ENCODE data around the gene PYGB.

Gene PYGB

GRCh38 chr20:25300496-25301170 is 52.7 kb downstream of the PYGB start:
- H3K4me3 ChIP-seq (ENCODE audit: low read depth, low read length), result no peak overlapping the region
- in situ Hi-C loops (cut with HindIII; ENCODE audit: low sequenced_read_pairs), result no loop called here
- peak; percentile 23 for TF ChIP-seq CTCF (IDR thresholded peaks at IDR 0.05; ENCODE audit: low read depth, low read length, missing control alignments)
- DNase-seq (ENCODE audit: low read depth), result no peak

- TF ChIP-seq CTCF (IDR thresholded peaks at IDR 0.05; ENCODE audit: low read depth, low read length, missing control alignments), result no peak
- DNase-seq (ENCODE audit: low read depth), result no peak
Observed at GRCh38 chr20:25301357-25301920, 53.6 kb downstream of the PYGB start.

GRCh38 chr20:25302596-25302995 is 54.7 kb downstream of the PYGB start:
- no peak for TF ChIP-seq CTCF (IDR thresholded peaks at IDR 0.05; ENCODE audit: low read depth, low read length, missing control alignments)
- no peak overlapping the region for H3K4me3 ChIP-seq (ENCODE audit: low read depth, low read length)
- in situ Hi-C loops (cut with HindIII; ENCODE audit: low sequenced_read_pairs), result no loop called here
- DNase-seq (ENCODE audit: low read depth), result no peak

More at GRCh38 chr20:25301357-25301920, 53.6 kb downstream of the PYGB start:
- H3K4me3 ChIP-seq (ENCODE audit: low read depth, low read length), result no peak overlapping the region
- in situ Hi-C loops (cut with HindIII; ENCODE audit: low sequenced_read_pairs), result no loop called here

GRCh38 chr20:25303292-25304024 is 55.6 kb downstream of the PYGB start:
- in situ Hi-C loops (cut with HindIII; ENCODE audit: low sequenced_read_pairs), result no loop called here
- no peak for DNase-seq (ENCODE audit: low read depth)
- TF ChIP-seq CTCF (IDR thresholded peaks at IDR 0.05; ENCODE audit: low read depth, low read length, missing control alignments), result no peak
- H3K4me3 ChIP-seq (ENCODE audit: low read depth, low read length), result no peak overlapping the region

- no peak for DNase-seq (ENCODE audit: low read depth)
- no peak for TF ChIP-seq CTCF (IDR thresholded peaks at IDR 0.05; ENCODE audit: low read depth, low read length, missing control alignments)
- no peak overlapping the region for H3K4me3 ChIP-seq (ENCODE audit: low read depth, low read length)
- in situ Hi-C loops (cut with HindIII; ENCODE audit: low sequenced_read_pairs), result no loop called here
Observed at GRCh38 chr20:25304025-25304549, 56.2 kb downstream of the PYGB start.

- in situ Hi-C loops (cut with HindIII; ENCODE audit: low sequenced_read_pairs), result no loop called here
- no peak overlapping the region for H3K4me3 ChIP-seq (ENCODE audit: low read depth, low read length)
- no peak for DNase-seq (ENCODE audit: low read depth)
- TF ChIP-seq CTCF (IDR thresholded peaks at IDR 0.05; ENCODE audit: low read depth, low read length, missing control alignments), result no peak
Observed at GRCh38 chr20:25306991-25307903, 59.4 kb downstream of the PYGB start.
